GM18505 (cell line): ENCODE data around the gene DOK6.

ENCODE experiments used
- ATAC-seq: cut with Tn5 transposase; IDR thresholded peaks from one replicate; pipeline ENCODE4 v1.9.1; 2021; ENCODE audit not compliant: unreplicated experiment
- POLR2A ChIP-seq: IDR thresholded peaks from 4 replicates; pipeline ENCODE4 v1.6.1; 2011; ENCODE audit warnings: borderline replicate concordance; ENCODE audit not compliant: insufficient read depth, insufficient read length; ENCODE audit errors: extremely low read depth

The DOK6 gene

DNA sequence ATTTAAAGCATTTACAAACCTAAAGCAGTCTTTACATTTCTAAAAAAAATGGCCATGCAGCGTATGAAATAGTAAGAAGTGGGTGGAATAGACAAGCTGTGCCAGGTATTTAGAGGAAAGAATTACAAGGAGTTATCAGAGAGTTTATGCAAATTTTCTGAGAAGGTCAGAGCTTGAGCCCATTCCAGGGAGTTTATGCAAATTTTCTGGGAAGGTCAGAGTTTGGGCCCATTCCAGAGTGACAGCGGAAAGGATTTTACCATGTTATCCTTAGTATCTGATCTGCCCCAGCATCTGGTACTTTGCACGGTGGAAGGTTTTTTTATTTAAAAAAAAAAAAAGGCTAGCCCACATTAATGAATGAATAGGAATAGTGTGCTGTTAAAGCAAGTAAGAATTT lies 1.4 kb upstream of the DOK6 start:
- no peak for TF ChIP-seq POLR2A
- no peak for ATAC-seq

DNA sequence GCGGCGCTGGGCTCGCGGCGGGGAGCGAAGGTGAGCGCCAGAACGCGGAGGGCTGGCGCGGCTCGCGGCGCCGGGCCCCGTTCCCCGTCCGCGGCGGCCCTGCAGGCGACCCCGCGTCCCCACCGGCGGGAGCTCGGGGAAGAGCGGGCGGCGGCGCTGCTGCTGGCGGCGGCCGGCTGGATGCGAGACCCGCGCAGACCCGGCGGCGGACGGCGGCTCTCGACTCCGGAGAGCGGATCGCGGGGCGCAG lies 213 bp downstream of the DOK6 start:
- no peak for TF ChIP-seq POLR2A
- ATAC-seq, result no peak

DNA sequence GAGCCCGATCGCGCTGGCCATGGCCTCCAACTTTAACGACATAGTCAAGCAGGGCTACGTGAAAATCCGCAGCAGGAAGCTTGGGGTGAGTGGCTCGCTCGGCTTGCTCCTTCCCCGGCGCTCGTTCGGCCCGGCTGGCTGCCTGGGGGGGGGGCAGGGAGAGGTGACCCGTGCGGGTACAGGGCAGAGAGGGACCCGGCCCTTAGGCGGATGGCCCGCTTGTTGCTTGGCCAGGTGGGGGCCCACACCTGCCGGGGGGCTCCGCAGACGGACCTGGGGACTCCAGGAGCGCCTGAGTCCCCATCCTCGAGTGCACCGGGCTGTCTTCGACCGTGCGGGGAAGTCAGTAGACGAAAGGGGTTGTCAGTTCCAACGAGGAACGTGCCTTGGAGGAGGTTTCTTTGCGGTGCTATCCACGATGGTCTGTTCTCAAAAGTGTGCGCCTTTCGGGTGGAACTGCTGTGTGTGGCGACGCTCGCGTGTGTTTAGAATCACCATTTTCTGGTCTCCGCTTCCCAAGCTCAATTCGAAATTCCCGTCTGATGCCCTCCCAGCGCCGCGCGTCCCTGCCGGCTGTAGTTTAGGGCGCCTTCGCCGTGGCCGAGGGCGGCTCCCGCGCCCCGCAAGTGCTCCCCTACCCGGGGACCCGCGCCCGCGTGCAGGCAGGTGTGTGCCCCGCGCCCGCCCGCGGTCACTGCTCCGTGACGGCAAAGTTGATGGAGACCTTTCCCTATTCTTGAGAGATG lies 711 bp downstream of the DOK6 start:
- no peak for TF ChIP-seq POLR2A
- no peak for ATAC-seq

DNA sequence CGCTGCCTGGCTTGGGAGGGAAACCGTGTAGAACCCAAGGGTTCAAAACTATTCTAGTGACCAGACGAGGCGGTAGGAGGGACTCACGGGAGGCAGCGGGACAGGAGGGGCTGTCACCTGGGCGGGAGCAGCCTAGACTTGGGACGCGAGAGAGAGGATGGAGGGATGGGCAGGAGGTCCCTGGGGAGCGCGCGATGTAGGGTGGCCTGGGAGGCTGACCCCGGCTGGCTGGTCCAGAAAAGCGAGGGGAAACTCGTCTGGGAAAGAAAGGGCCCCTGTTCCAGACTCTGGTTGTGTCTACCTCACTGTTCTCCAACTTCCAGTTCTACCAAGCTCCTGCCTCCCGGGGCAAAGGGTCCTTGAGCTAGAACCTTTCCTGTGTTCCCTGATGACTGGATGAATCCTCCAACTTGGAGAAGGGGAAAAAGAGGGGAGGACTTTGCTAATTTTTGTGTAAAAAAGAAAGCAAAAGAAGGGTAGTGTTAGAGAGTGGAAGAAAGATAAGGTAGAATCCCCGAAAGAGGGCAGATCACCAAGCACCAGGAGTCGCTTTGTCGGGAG lies 1.4 kb downstream of the DOK6 start:
- no peak for ATAC-seq
- no peak for TF ChIP-seq POLR2A

DNA sequence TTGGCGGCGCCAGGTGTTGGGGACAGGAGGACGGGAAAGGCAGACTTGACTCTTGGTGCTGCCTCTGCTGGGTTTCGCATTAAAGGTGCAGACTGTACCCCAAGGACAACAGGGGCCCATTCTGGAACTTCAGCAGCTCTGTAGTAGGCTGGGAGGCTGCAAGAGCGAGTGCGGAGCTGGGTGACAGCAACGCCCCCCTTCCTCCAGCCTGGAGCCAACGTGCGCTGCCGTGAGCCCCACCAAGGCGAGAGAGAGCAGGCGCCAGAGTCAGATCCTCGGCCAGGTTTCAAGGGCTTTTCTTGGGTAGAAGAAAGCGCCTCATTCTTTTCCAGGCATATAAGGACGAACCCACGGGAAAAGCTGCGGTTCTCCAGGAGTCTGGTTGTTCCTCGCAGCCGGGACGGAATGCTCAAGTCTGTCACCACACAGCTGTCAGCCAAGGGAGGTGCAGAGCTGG lies 1.9 kb downstream of the DOK6 start:
- no peak for TF ChIP-seq POLR2A

DNA sequence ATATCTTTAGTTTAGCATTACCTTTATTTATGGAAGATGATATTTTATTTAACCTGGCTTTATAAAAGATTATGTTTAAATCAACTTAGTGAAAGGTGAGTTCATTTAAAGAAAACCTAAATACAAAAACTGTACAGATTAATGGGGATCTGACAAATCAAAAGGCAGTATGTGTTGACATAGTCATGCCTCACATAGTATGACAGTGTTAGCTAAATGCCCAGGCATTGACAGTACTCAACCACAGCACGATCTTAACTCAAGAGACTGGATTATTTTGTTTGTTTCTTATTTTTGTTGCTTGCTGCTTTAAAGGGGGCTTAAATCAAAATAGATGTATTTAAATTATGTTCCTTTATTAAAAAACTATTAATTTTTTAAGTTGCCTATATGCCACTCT lies 7.8 kb downstream of the DOK6 start:
- TF ChIP-seq POLR2A, result no peak
- ATAC-seq, result no peak

More for the DNA sequence above, 1.9 kb downstream of the DOK6 start:
- ATAC-seq, result no peak

DNA sequence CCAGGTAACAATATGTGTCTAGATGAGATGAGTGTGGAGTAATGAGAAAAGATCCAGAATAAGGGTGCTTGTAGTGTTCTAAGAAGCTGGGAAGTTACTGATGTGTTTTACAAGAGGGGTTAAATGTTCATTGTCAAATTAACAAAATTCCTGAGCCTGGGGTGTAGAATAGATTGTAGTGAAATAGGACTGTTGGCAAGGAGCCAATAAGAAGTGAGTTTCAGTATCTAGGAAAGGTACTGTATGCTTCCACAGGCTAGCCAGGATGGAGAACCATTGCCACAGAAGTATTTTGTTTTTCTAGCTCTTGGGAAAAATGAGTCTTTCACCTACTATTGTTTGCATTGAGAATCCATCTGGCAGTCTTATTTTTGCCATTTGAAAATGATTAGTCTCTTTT lies 10.5 kb downstream of the DOK6 start:
- TF ChIP-seq POLR2A, result no peak
- no peak for ATAC-seq

DNA sequence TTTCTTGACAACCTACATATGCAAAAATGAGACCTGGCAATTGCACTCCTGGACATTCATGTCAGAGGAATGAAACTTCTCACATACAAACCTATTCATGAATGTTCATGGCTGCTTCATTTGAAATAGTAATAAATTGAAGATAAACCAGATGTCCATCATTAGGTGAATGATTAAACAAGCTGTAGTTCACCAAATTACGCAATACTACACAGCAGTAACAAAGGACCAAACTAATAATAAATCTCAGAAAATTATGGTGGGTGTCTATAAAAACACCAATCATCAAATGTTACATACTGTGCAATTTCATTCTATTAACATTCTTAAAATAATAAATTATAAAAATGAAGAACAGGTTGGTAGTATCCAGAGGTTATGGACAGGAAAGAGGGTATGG lies 13.5 kb downstream of the DOK6 start:
- ATAC-seq, result no peak
- TF ChIP-seq POLR2A, result no peak

DNA sequence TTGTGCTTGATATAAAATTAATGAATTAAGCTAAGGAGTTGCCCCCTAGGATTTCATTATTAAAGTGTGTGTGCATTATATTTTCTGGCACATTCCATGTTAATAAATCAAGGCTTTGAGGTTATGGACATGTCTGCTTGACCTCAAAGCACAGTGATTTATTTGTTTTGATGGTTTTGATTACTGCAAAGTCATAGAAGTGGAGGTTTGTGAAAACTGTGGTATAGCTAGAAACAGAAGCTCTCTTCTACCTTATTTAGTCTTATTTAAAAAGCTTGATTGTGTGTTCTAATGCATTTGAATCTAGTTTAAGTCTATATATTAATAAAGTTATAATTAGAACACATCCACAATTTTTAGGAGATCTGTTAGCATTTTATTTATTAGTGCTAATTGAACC lies 32.2 kb downstream of the DOK6 start:
- no peak for ATAC-seq
- no peak for TF ChIP-seq POLR2A

DNA sequence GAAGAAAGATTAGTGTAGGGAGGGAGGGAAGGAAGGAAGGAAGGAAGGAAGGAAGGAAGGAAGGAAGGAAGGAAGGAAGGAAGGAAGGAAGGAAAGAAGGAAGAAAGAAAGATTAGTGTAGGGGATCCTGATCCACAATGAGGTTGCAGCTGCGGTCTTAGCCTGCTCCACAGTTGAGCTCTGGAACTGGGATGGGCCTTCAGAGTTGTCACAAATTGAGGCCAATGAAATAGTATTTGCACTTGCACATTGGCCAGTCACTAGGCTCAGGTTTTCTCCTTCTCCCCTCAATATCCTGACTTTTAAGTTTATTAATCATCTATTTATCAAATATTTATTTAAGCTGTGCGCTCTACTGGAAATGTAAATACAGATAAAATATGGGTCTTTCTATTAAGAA lies 34.3 kb downstream of the DOK6 start:
- TF ChIP-seq POLR2A, result no peak
- ATAC-seq, result no peak

DNA sequence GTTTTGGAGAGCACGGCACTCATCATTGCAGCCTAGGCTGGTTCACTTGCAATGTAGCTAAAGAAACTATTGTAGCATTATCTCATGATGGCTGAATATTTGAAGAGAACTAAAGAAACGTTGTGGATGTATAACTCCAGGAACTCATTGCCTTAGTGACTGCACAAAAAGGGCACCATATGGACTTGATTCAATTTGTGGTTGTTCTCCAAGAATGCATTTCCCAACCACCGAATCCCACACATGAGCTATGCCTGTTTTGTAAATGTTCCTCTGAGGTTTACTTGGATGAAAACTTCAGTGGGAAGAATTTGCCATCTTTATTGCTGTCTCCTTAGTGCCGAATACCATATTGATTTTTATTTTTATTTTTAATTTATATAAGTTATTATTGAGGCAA lies 43.5 kb downstream of the DOK6 start:
- ATAC-seq, result no peak
- no peak for TF ChIP-seq POLR2A

DNA sequence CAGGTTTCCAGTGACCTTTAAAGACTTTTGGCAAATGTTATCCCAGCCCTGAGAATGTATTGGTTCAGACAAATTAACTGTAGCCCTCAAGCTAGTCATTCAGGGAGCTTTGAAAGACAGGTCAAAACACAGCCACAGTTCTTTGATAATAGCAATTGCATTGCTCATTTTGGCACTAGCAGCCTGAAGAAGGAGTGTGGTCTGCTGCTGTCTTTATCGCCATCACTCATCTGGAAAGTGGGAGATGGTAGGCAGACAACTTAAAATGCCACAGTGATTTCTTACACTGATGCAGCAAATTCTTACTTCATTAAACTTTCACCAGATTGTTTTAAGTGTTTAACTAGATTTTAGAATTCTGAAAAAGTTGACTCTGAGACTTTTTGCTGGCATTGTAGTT lies 47.2 kb downstream of the DOK6 start:
- no peak for TF ChIP-seq POLR2A
- no peak for ATAC-seq

DNA sequence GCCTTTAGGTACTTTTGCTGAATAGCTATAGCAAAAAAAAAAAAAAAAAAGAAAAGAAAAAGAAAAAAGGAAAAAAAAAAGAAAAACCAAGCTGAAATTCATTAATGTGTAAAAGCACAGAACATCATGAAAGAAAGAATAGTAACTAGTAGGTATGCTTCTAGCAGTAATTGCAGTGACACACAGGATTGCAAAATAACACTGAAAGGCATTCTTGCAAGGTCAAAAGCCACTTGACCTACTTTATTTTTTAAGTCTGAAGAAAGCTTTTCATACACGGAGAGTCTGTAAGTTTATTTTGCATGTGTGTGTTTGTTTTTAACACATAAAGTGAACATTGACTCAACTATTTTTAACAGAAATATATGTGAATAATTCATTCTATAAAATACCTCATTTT lies 54.4 kb downstream of the DOK6 start:
- no peak for ATAC-seq

DNA sequence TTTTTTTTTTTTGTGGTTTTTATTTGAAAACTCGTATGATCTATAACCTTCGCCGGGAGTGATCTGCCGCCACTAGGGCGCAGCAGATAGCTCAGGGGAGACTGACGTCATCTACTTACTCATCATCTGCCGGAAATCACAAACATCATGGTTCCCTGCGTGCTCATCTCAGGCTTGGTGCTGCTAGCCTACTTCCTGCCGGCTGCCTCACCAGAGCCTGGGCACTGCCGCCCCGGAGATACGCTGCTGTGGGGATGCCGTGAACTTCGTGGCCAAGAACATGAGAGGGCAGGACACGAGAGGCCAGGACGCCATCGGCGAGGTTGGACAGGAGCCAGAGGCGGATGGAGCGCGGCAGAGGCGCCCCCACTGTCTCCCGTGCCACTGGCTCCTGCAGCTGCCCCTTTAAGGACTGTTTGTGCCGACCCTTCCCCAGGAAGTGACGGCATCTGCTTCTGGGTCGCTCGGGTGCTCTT lies 68.8 kb downstream of the DOK6 start:
- ATAC-seq, result no peak

More for the DNA sequence above, 54.4 kb downstream of the DOK6 start:
- TF ChIP-seq POLR2A, result no peak

More for the DNA sequence above, 68.8 kb downstream of the DOK6 start:
- TF ChIP-seq POLR2A, result no peak
